ENCODE data around the gene ANKLE2. TPM values are rescaled to one million over a fixed set of nuclear protein-coding genes. Genes with fewer than 3 reads are reported as not detected.

ANKLE2 gene
- total RNA-seq, 2 experiments from 2014 or later, result 86.6 to 95.5 TPM

DNA sequence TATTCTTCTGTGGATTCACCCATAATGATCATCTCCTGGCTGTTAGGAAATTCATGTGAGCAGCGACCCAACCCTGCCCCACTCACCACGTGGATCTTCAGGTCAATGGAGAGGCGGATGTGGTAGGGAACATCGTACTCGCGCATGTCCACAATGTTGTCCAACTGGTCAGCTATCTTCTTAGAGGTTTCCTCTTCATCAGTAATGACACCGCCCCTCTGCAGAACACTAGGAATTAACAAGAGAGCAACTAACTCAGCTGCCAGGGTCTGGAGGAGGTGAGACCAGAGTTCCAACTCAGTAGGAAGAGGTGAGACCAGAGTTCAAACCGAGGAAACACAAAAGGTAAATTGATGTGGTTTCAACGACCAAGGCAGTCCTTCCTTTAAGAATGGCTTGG is 84.1 kb downstream of the ANKLE2 start:
- no peak for DNase-seq
- peaks cover 7% of the 10 kb centered on the region for H3K4me1 Mint-ChIP-seq
- H3K4me3 Mint-ChIP-seq, result no peak overlapping the region
- no peak overlapping the region for H3K27ac Mint-ChIP-seq
- no peaks in the 10 kb centered on the region for H3K9me3 Mint-ChIP-seq
- H3K36me3 Mint-ChIP-seq (ENCODE audit: low read depth), result peaks cover 65% of the 10 kb centered on the region
- no peaks in the 10 kb centered on the region for H3K27me3 Mint-ChIP-seq
- POLR2A ChIA-PET, result no interaction called here
- CTCF ChIA-PET, result interaction anchor here (0.6 kb wide), 1 partner anchor 304 kb away, joined by 3 read pairs; no protein-coding TSS in a partner anchor

- no peak overlapping the region for H3K27ac Mint-ChIP-seq
- DNase-seq, result no peak
- H3K9me3 Mint-ChIP-seq, result no peaks in the 10 kb centered on the region
- H3K27me3 Mint-ChIP-seq, result no peaks in the 10 kb centered on the region
- H3K4me1 Mint-ChIP-seq, result peaks cover 13% of the 10 kb centered on the region
- peaks cover 67% of the 10 kb centered on the region for H3K36me3 Mint-ChIP-seq (ENCODE audit: low read depth)
- ChIA-PET POLR2A (no interaction called here), CTCF (no interaction called here)
- H3K4me3 Mint-ChIP-seq, result no peak overlapping the region
Observed at GRCh38 chr12:132675757-132676432, 85.7 kb downstream of the ANKLE2 start.

Other genes with a start within 250 kb of the ANKLE2 start
- not detected for gene LRCOL1, start 151.2 kb downstream of the ANKLE2 start, total RNA-seq
- gene P2RX2, start 143.1 kb downstream of the ANKLE2 start, total RNA-seq, result not detected
- 100 to 1,000 TPM; 167 to 176 TPM for gene POLE, start 74.5 kb downstream of the ANKLE2 start, total RNA-seq
- 10 to 100 TPM; 35.9 to 38.9 TPM for gene PXMP2, start 74.2 kb downstream of the ANKLE2 start, total RNA-seq
- 10 to 100 TPM; 46.4 to 48.7 TPM for gene PGAM5, start 51.0 kb downstream of the ANKLE2 start, total RNA-seq
- gene GOLGA3, start 67.0 kb upstream of the ANKLE2 start, total RNA-seq, result 10 to 100 TPM; 43.9 to 51.4 TPM
- gene CHFR, start 125.8 kb upstream of the ANKLE2 start, total RNA-seq, result 10 to 100 TPM; 71.4 to 88.9 TPM
- 10 to 100 TPM; 11.5 to 12.4 TPM for gene ZNF605, start 194.5 kb upstream of the ANKLE2 start, total RNA-seq
- gene ZNF26, start 224.5 kb upstream of the ANKLE2 start, total RNA-seq, result 10 to 100 TPM; 14.0 to 20.2 TPM

Data from activated CD4-positive, alpha-beta T cell treated with anti-CD3 and anti-CD28 coated beads, Interleukin-2, amount 10 ng/mL, durations not matched to agents 7 days and 5 days (primary cell).